ENCODE data around the gene IGF2BP2. TPM values are rescaled to one million over a fixed set of nuclear protein-coding genes. Genes with fewer than 3 reads are reported as not detected.
A peak's percentile ranks its signal among the peaks of the same experiment; 100 is the strongest.

Gene IGF2BP2
- total RNA-seq, 2 donors from 2014 or later, result 11.0 to 19.2 TPM

- Histone ChIP-seq H3K4me3 (no peak overlapping the region), H3K27ac (peak overlapping the region; percentile 19 to 69), H3K36me3 (no peaks in the 10 kb centered on the region), H3K9me3 (no peaks in the 10 kb centered on the region), H3K27me3 (no peaks in the 10 kb centered on the region), H3K4me1 (peaks cover 0 to 46% of the 10 kb centered on the region in 2 donors)
- peak; percentile 58 for DNase-seq (ENCODE audit: low spot score)
- TF ChIP-seq, protein P1, sequence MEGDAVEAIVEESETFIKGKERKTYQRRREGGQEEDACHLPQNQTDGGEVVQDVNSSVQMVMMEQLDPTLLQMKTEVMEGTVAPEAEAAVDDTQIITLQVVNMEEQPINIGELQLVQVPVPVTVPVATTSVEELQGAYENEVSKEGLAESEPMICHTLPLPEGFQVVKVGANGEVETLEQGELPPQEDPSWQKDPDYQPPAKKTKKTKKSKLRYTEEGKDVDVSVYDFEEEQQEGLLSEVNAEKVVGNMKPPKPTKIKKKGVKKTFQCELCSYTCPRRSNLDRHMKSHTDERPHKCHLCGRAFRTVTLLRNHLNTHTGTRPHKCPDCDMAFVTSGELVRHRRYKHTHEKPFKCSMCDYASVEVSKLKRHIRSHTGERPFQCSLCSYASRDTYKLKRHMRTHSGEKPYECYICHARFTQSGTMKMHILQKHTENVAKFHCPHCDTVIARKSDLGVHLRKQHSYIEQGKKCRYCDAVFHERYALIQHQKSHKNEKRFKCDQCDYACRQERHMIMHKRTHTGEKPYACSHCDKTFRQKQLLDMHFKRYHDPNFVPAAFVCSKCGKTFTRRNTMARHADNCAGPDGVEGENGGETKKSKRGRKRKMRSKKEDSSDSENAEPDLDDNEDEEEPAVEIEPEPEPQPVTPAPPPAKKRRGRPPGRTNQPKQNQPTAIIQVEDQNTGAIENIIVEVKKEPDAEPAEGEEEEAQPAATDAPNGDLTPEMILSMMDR (IDR thresholded peaks at IDR 0.05), result no peak
These were observed 166.9 kb downstream of the IGF2BP2 start for GRCh38 chr3:185657691-185658503.

DNA sequence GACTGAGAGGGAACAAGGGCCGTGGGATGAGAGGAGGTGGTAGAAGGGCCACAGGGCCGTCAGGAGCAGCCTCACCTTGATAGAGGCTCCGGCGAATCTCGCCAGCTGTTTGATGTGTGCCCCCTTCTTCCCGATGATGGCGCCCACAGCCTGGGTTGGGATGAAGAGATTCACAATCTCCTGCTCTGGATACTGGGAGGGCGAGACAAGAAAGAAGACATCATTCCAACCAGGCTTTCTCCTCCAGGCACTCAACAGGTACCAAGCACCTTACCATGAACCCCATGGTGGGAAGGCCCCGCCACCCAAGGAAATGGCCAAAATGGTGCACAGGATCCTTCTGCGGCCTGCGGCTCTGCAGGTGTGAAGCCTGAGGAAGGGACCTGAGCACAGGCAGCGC is 167.6 kb downstream of the IGF2BP2 start:
- DNase-seq (ENCODE audit: low spot score), result peak; percentile 54

DNA sequence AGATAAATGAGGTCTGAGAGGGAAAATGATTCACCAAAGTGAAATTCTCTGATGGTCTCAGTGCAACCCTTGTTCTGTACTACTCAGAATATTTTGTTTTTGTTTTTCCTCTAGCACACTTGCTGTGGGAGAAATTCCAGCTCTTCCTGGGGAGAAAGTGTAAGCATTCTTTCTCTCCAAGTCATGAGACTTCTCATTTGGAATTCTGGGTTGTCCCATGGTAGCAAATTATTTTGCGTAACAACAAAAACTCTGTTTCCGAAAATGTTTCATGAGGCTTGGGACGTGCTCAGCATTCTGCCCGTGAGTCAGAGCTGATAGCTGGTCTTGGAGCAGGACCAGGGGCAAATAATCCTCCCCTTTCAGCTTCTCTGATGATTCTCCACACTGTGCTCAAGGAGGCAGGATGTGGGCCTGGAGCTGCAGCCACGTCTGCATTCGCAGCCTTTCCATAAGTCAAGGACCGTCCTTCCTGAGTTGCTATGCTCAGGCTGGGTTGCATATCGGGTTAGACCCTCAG is 168.5 kb downstream of the IGF2BP2 start:
- no peak overlapping the region for H3K4me3 ChIP-seq
- TF ChIP-seq, protein P1 (IDR thresholded peaks at IDR 0.05), result no peak
- no peaks in the 10 kb centered on the region for H3K27me3 ChIP-seq
- H3K27ac ChIP-seq, result peak overlapping the region; percentile 80 to 87
- DNase-seq (ENCODE audit: low spot score), result peak; percentile 87
- H3K4me1 ChIP-seq, result peaks cover 0 to 46% of the 10 kb centered on the region in 2 donors
- H3K9me3 ChIP-seq, result no peaks in the 10 kb centered on the region
- no peaks in the 10 kb centered on the region for H3K36me3 ChIP-seq

More for the DNA sequence above, 167.6 kb downstream of the IGF2BP2 start:
- TF ChIP-seq, protein P1 (IDR thresholded peaks at IDR 0.05), result no peak
- H3K27me3 ChIP-seq, result no peaks in the 10 kb centered on the region
- H3K9me3 ChIP-seq, result no peaks in the 10 kb centered on the region
- H3K36me3 ChIP-seq, result no peaks in the 10 kb centered on the region
- H3K4me3 ChIP-seq, result no peak overlapping the region
- H3K4me1 ChIP-seq, result peaks cover 0 to 46% of the 10 kb centered on the region in 2 donors
- peak overlapping the region; percentile 24 to 73 for H3K27ac ChIP-seq

DNA sequence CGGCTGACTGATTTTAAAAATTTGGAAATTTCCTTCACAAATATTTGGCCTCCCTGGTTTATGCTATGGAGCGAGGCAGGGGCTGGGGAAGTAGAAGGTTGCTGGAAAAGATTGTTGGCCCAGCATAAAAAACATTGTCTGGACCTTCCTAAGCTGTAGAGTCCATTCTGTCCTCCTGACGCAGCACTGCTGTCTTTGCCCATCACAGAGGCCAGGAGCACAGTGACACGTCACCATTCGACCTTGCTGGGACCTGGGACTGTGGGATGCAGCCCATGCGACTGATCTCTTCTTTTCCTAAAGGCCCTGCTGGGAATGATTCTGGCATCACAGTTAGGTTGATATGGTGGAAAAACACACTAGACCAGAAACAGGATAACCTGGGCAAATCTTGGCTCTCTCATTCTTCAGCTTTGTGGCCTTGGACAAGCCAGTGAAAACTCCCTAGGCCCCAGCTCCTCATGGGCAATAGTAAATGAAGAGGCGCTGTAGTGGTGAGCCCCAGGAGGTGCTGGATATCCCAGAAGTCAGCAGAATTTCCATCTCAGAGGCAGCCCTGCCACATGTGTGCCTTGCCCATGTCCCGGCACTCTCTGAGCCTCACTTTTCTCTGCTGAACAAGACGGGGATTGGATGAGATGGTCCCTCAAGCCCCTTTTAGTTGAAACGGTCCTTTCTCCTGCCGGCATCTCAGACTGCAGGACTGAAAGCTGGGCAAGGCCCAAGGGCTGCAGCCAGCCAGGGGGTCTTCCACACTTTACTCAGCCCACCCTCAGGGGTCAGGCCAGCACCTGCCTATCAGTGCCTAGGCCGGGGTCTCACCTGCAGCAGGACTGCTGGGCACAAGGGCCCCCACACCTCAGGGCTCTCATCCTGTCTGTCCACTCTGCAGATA is 169.2 kb downstream of the IGF2BP2 start:
- Histone ChIP-seq H3K36me3 (no peaks in the 10 kb centered on the region), H3K4me3 (no peak overlapping the region), H3K9me3 (no peaks in the 10 kb centered on the region), H3K4me1 (peaks cover 0 to 44% of the 10 kb centered on the region in 2 donors), H3K27ac (peak overlapping the region; percentile 80 to 87), H3K27me3 (no peaks in the 10 kb centered on the region)
- peak; percentile 60 for DNase-seq (ENCODE audit: low spot score)
- TF ChIP-seq, protein P1 (IDR thresholded peaks at IDR 0.05), result no peak

DNA sequence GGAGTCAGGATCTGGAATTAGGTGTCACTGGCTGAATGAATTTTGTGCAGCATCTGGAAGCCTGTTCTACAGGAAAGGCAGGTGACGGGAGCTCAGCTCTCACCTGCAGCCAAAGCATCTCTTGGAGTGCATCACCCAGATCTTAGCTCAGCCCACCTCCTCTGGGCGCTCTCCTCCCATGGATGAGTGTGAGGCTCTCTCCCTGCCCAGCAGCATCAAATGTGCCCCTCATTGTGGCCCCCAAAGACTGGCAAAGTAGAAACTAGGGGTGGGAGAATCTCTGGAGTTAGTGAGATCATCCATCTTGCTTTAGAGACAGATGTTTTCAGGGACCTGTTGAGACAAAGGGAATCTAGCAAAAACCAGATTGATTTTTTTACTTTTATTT is 170.1 kb downstream of the IGF2BP2 start:
- DNase-seq (ENCODE audit: low spot score), result no peak
- Histone ChIP-seq H3K9me3 (no peaks in the 10 kb centered on the region), H3K27ac (no peak overlapping the region), H3K4me1 (peaks cover 0 to 35% of the 10 kb centered on the region in 2 donors), H3K27me3 (no peaks in the 10 kb centered on the region), H3K36me3 (no peaks in the 10 kb centered on the region), H3K4me3 (no peak overlapping the region)
- TF ChIP-seq, protein P1 (IDR thresholded peaks at IDR 0.05), result no peak
